Measurements from ENCODE around the gene MAP3K19. TPM values are rescaled to one million over a fixed set of nuclear protein-coding genes. Genes with fewer than 3 reads are reported as not detected.

MAP3K19 gene
- total and polyA plus RNA-seq, 2 of the 8 experiments (the other 6 are each of a cell fraction or from before 2014, with no cell fraction given): not detected

- POLR2A ChIA-PET (ENCODE audit: partially characterized antibody): interaction anchor here (0.5 to 2.2 kb wide), 4 partner anchors 9 to 681 kb away, joined by 3 to 11 read pairs (median 3); no protein-coding TSS in a partner anchor
- no peak for TF ChIP-seq CBX5 (IDR thresholded peaks at IDR 0.05; ENCODE audit: low read depth, low read length)
- TF ChIP-seq YY1 (IDR thresholded peaks at IDR 0.05; ENCODE audit: low read depth, low read length): no peak
- no peak for TF ChIP-seq USF2 (IDR thresholded peaks at IDR 0.05; ENCODE audit: low read length)
- TF ChIP-seq HDAC2 (IDR thresholded peaks at IDR 0.05; ENCODE audit: borderline replicate concordance in 1 of 2, low read depth in 2 of 2, low read length in 2 of 2): no peak
- Histone ChIP-seq H3K4me1 (replicated peaks in 1 of 4; ENCODE audit: control insufficient read depth in 3 of 4, insufficient read depth in 4 of 4, low read length in 3 of 4) (peaks cover 0 to 5% (median 2%) of the 10 kb centered on the region in 4 experiments; a peak in 2 of 7 replicates), H3K79me2 (ENCODE audit: control insufficient read depth in 1 of 2, insufficient read depth in 2 of 2, low read length in 2 of 2) (peaks cover 4 to 30% of the 10 kb centered on the region in 2 experiments), H2BK15ac (ENCODE audit: low read length) (no peak overlapping the region), H3K9ac (replicated peaks in 1 of 4; ENCODE audit: extremely low read depth in 1 of 4, low read depth in 3 of 4, low read length in 3 of 4) (no peak overlapping the region), H3K4me3 (ENCODE audit: extremely low read depth in 1 of 4, insufficient read depth in 2 of 4, low read depth in 3 of 4, low read length in 4 of 4) (no peak overlapping the region), H3K27ac (ENCODE audit: low read depth, low read length) (no peak overlapping the region), H2AFZ (ENCODE audit: low read length) (0 out of 2 replicates have a peak overlapping the region, but pooled peaks have one; percentile 83), H3K23ac (ENCODE audit: insufficient read length) (no peak overlapping the region), H3K9me3 (ENCODE audit: insufficient read depth in 2 of 2, low read depth in 1 of 2, low read length in 1 of 2) (no peaks in the 10 kb centered on the region), H2BK20ac (ENCODE audit: low read length) (no peak overlapping the region), H2BK12ac (ENCODE audit: low read depth, low read length) (no peak overlapping the region), H3K4ac (replicated peaks; ENCODE audit: insufficient read length, low read depth, low read length) (no peak overlapping the region), H3K14ac (ENCODE audit: insufficient read length) (no peak overlapping the region), H2BK120ac (replicated peaks; ENCODE audit: low read depth, low read length) (no peak overlapping the region), H4K91ac (replicated peaks; ENCODE audit: insufficient read length, low read length) (no peak overlapping the region), H4K8ac (ENCODE audit: extremely low read depth, insufficient read depth, low read length) (0 out of 2 replicates have a peak overlapping the region, but pooled peaks have one; percentile 35), H3K18ac (ENCODE audit: extremely low read depth, low read length) (no peak overlapping the region), H3K36me3 (ENCODE audit: control insufficient read depth in 2 of 4, insufficient read depth in 4 of 4, low read length in 3 of 4) (no peaks in the 10 kb centered on the region), H3K79me1 (ENCODE audit: low read depth, low read length) (no peaks in the 10 kb centered on the region; the same call in 1 of the 2 replicates), H3K27me3 (replicated peaks in 1 of 4; ENCODE audit: control insufficient read depth in 3 of 4, extremely low read depth in 1 of 4, insufficient read depth in 3 of 4, low read length in 3 of 4) (no peaks in the 10 kb centered on the region; a peak in 1 of 7 replicates), H2BK5ac (ENCODE audit: low read depth, low read length) (no peak overlapping the region), H3K56ac (replicated peaks; ENCODE audit: insufficient read length, low read depth, low read length) (no peak overlapping the region), H4K20me1 (replicated peaks in 1 of 2; ENCODE audit: control insufficient read depth in 1 of 2, insufficient read depth in 2 of 2, low read length in 2 of 2) (peaks cover 0 to 3% of the 10 kb centered on the region in 2 experiments), H3K23me2 (ENCODE audit: low read depth, low read length) (peaks cover 4% of the 10 kb centered on the region), H3K4me2 (ENCODE audit: insufficient read depth in 1 of 2, low read depth in 2 of 2, low read length in 2 of 2) (no peak overlapping the region), H2AK5ac (ENCODE audit: low read depth, low read length) (no peak overlapping the region), H4K5ac (ENCODE audit: insufficient read length, low read depth, low read length) (no peak overlapping the region)
- DNase-seq (ENCODE audit: low read depth in 1 of 2, low spot score in 2 of 2) (no peak), FAIRE-seq (no peak)
- CTCF ChIA-PET (ENCODE audit: partially characterized antibody): interaction anchor here (1.2 to 1.7 kb wide), 2 partner anchors 39 to 87 kb away, joined by 3 to 4 read pairs; no protein-coding TSS in a partner anchor
- WGBS, 2 experiments (ENCODE audit: extremely low coverage in 1 of 2, insufficient coverage in 1 of 2, insufficient read length in 1 of 2, insufficient replicate concordance in 2 of 2, low coverage in 1 of 2, low lambda C conversion rate in 2 of 2, missing lambda C conversion rate in 1 of 2): 92% methylated on average over 3 of the region's 3 CpGs; no CpG with 5 or more reads in 1 of the 2 experiments
Measured at GRCh38 chr2:135050132-135050531, 2.9 kb upstream of the MAP3K19 start.

Data from H1 (cell line).